ENCODE data around the gene CELA3B. TPM values are rescaled to one million over a fixed set of nuclear protein-coding genes. Genes with fewer than 3 reads are reported as not detected.
"Not testable (repeated sequence)": the region's sequence is repeated elsewhere in the genome, so short reads cannot be mapped to it uniquely, and the experiment has no call there.

Gene CELA3B
- total and polyA plus RNA-seq, 2 of the 13 experiments (the other 11 are each of a cell fraction or from before 2014, with no cell fraction given) = 0.34 TPM; not detected in 1

- TF ChIP-seq ZGPAT (CRISPR knock-in tag; IDR thresholded peaks at IDR 0.05) = 0 out of 2 replicates have a peak, but pooled peaks have one; percentile 32
- TF ChIP-seq NCOA2 (CRISPR knock-in tag; IDR thresholded peaks at IDR 0.05) = peak; percentile 56; the same call in 1 of the 2 replicates
- TF ChIP-seq, protein P1, sequence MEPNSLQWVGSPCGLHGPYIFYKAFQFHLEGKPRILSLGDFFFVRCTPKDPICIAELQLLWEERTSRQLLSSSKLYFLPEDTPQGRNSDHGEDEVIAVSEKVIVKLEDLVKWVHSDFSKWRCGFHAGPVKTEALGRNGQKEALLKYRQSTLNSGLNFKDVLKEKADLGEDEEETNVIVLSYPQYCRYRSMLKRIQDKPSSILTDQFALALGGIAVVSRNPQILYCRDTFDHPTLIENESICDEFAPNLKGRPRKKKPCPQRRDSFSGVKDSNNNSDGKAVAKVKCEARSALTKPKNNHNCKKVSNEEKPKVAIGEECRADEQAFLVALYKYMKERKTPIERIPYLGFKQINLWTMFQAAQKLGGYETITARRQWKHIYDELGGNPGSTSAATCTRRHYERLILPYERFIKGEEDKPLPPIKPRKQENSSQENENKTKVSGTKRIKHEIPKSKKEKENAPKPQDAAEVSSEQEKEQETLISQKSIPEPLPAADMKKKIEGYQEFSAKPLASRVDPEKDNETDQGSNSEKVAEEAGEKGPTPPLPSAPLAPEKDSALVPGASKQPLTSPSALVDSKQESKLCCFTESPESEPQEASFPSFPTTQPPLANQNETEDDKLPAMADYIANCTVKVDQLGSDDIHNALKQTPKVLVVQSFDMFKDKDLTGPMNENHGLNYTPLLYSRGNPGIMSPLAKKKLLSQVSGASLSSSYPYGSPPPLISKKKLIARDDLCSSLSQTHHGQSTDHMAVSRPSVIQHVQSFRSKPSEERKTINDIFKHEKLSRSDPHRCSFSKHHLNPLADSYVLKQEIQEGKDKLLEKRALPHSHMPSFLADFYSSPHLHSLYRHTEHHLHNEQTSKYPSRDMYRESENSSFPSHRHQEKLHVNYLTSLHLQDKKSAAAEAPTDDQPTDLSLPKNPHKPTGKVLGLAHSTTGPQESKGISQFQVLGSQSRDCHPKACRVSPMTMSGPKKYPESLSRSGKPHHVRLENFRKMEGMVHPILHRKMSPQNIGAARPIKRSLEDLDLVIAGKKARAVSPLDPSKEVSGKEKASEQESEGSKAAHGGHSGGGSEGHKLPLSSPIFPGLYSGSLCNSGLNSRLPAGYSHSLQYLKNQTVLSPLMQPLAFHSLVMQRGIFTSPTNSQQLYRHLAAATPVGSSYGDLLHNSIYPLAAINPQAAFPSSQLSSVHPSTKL (CRISPR knock-in tag; IDR thresholded peaks at IDR 0.05) = peak; percentile 72
- peak; percentile 45 for TF ChIP-seq FOSL2 (CRISPR knock-in tag; IDR thresholded peaks at IDR 0.05)
- TF ChIP-seq MIER2 (CRISPR knock-in tag; IDR thresholded peaks at IDR 0.05) = peak; percentile 10; the same call in 1 of the 2 replicates
- peak; percentile 23; the same call in 1 of the 2 replicates for TF ChIP-seq ELF3 (CRISPR knock-in tag; IDR thresholded peaks at IDR 0.05)
- TF ChIP-seq, protein P2, sequence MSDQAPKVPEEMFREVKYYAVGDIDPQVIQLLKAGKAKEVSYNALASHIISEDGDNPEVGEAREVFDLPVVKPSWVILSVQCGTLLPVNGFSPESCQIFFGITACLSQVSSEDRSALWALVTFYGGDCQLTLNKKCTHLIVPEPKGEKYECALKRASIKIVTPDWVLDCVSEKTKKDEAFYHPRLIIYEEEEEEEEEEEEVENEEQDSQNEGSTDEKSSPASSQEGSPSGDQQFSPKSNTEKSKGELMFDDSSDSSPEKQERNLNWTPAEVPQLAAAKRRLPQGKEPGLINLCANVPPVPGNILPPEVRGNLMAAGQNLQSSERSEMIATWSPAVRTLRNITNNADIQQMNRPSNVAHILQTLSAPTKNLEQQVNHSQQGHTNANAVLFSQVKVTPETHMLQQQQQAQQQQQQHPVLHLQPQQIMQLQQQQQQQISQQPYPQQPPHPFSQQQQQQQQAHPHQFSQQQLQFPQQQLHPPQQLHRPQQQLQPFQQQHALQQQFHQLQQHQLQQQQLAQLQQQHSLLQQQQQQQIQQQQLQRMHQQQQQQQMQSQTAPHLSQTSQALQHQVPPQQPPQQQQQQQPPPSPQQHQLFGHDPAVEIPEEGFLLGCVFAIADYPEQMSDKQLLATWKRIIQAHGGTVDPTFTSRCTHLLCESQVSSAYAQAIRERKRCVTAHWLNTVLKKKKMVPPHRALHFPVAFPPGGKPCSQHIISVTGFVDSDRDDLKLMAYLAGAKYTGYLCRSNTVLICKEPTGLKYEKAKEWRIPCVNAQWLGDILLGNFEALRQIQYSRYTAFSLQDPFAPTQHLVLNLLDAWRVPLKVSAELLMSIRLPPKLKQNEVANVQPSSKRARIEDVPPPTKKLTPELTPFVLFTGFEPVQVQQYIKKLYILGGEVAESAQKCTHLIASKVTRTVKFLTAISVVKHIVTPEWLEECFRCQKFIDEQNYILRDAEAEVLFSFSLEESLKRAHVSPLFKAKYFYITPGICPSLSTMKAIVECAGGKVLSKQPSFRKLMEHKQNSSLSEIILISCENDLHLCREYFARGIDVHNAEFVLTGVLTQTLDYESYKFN (CRISPR knock-in tag; conservative IDR thresholded peaks at IDR 0.05) = peak; percentile 79
- 0 out of 2 replicates have a peak, but pooled peaks have one; percentile 21 for TF ChIP-seq MED1 (CRISPR knock-in tag; IDR thresholded peaks at IDR 0.05)
- TF ChIP-seq ONECUT2 (CRISPR knock-in tag; IDR thresholded peaks at IDR 0.05) = peak; percentile 86
- TF ChIP-seq EP300 (IDR thresholded peaks at IDR 0.05; ENCODE audit: low read depth in 2 of 2, low read length in 2 of 2) = peak in 1 of 2 experiments; percentile 39; a peak in 1 of 4 replicates
- TF ChIP-seq EP300 (CRISPR knock-in tag; IDR thresholded peaks at IDR 0.05; ENCODE audit: borderline replicate concordance) = not testable (repeated sequence)
- peak; percentile 84; the same call in 1 of the 2 replicates for TF ChIP-seq SOX5 (CRISPR knock-in tag; IDR thresholded peaks at IDR 0.05; ENCODE audit: borderline replicate concordance)
- peak; percentile 41; the same call in 1 of the 2 replicates for TF ChIP-seq NFIC (IDR thresholded peaks at IDR 0.05; ENCODE audit: low read length)
- TF ChIP-seq PITX1 (CRISPR knock-in tag; IDR thresholded peaks at IDR 0.05) = 0 out of 2 replicates have a peak, but pooled peaks have one; percentile 23
- peak; percentile 83 for TF ChIP-seq FOXA3 (CRISPR knock-in tag; IDR thresholded peaks at IDR 0.05)
- TF ChIP-seq DRAP1 (CRISPR knock-in tag; IDR thresholded peaks at IDR 0.05) = peak; percentile 23; the same call in 1 of the 2 replicates
- TF ChIP-seq SAP130 (CRISPR knock-in tag; IDR thresholded peaks at IDR 0.05; ENCODE audit: low read depth) = peak; percentile 12; the same call in 1 of the 2 replicates
- TF ChIP-seq MXD4 (CRISPR knock-in tag; IDR thresholded peaks at IDR 0.05) = 0 out of 2 replicates have a peak, but pooled peaks have one; percentile 13
- TF ChIP-seq HMG20A (CRISPR knock-in tag; IDR thresholded peaks at IDR 0.05; ENCODE audit: borderline replicate concordance) = peak; percentile 51; the same call in 1 of the 2 replicates
- TF ChIP-seq, protein P3, sequence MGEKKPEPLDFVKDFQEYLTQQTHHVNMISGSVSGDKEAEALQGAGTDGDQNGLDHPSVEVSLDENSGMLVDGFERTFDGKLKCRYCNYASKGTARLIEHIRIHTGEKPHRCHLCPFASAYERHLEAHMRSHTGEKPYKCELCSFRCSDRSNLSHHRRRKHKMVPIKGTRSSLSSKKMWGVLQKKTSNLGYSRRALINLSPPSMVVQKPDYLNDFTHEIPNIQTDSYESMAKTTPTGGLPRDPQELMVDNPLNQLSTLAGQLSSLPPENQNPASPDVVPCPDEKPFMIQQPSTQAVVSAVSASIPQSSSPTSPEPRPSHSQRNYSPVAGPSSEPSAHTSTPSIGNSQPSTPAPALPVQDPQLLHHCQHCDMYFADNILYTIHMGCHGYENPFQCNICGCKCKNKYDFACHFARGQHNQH (CRISPR knock-in tag; IDR thresholded peaks at IDR 0.05) = peak; percentile 22; the same call in 1 of the 2 replicates
- TF ChIP-seq RARA (CRISPR knock-in tag; IDR thresholded peaks at IDR 0.05) = peak; percentile 58
Measured at GRCh38 chr1:21972973-21973441, 3.8 kb upstream of the CELA3B start (continued).

Data from HepG2 (cell line).